AG09309 (cell line): ENCODE data around the gene DFFB.

ENCODE experiments used
- DNase-seq: peaks from one replicate; pipeline ENCODE4 v3.0.0-alpha.2; 2010; ENCODE audit warnings: low read depth
- H3K4me3 ChIP-seq: 2 replicates; pipeline ENCODE4 v1.5.1; 2011; ENCODE audit warnings: mild to moderate bottlenecking, low read depth, low read length, moderate library complexity; ENCODE audit not compliant: control insufficient read depth
- CTCF ChIP-seq: IDR thresholded peaks from 2 replicates; pipeline ENCODE4 v1.5.1; 2011; ENCODE audit warnings: mild to moderate bottlenecking, low read depth, low read length, inconsistent platforms; ENCODE audit not compliant: insufficient read depth, control insufficient read depth; ENCODE audit errors: missing control alignments

The DFFB gene

GRCh38 chr1:3852711-3853485, 4.4 kb upstream of the DFFB start:
- no peak for DNase-seq
- no peak overlapping the region for H3K4me3 ChIP-seq
- no peak for TF ChIP-seq CTCF

- DNase-seq, result no peak
- TF ChIP-seq CTCF, result no peak
- H3K4me3 ChIP-seq, result peak overlapping the region; percentile 94
These were observed 484 bp downstream of the DFFB start for GRCh38 chr1:3857791-3858129.

- DNase-seq, result peak; percentile 3
- peak; percentile 31 for TF ChIP-seq CTCF
- peak overlapping the region; percentile 94 for H3K4me3 ChIP-seq
These were observed 1.1 kb downstream of the DFFB start for GRCh38 chr1:3858231-3858981.

DNA sequence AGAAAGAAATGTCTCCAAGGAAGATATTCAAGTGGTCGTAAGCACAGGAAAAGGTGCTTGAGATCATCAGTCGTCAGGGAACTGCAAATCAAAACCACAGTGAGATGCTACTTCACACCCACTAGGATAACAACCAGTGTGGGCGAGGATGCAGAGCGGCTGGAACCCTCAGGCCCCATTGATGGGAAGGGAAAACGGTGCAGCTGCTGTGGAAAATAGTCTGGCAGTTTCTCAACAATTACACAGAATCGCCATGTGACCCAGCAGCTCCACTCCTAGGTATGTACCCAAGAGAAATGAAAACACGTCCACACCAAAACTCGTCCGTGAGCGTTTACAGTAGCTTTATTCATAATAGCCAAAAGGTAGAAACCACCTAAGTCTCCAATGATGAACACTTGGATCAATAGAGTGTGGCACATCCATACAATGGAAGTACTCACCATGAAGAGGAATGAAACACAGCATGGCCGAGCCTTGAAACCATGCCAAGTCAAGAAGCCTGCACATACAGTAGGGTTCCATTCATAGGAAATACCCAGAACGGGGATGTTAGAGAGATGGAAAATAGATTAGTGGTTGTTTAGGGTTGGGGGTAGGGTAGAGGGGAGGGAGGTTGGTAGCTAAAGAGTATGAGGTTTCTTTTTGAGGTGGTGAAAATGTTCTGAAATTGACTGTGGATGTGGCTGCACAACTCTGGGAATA, 6.1 kb downstream of the DFFB start:
- no peak for DNase-seq
- H3K4me3 ChIP-seq, result no peak overlapping the region

GRCh38 chr1:3864884-3865283, 7.6 kb downstream of the DFFB start:
- H3K4me3 ChIP-seq, result no peak overlapping the region
- TF ChIP-seq CTCF, result no peak
- no peak for DNase-seq

More for the DNA sequence above, 6.1 kb downstream of the DFFB start:
- TF ChIP-seq CTCF, result no peak

DNA sequence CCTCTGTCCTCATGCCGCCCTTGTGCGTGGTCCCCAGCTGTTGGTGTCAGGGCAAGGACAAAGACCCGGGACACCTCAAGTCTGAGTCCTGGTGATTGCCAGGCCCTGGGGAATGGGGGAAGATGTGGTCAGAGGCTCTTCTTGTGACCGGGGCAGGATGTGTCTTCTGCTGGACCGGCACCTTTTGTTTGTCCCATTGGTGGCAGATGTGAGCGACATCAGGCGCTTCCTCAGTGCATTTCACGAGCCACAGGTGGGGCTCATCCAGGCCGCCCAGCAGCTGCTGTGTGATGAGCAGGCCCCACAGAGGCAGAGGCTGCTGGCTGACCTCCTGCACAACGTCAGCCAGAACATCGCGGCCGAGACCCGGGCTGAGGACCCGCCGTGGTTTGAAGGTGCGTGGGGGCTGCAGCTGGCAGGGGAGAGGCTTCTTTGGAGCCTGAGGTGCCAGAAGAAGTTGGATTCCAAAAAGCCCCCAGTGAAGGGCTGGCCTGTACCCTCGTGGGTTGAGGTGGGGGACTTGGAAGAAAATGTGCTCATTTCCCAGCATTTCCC, 8.4 kb downstream of the DFFB start:
- no peak for DNase-seq
- H3K4me3 ChIP-seq, result no peak overlapping the region
- no peak for TF ChIP-seq CTCF
